Urothelium cell line (cell line): ENCODE data around the gene SMPDL3A.
"Not testable (repeated sequence)": the region's sequence is repeated elsewhere in the genome, so short reads cannot be mapped to it uniquely, and the experiment has no call there.

Source experiments
- DNase-seq: peaks from one replicate; pipeline ENCODE4 v3.0.0; 2011; ENCODE audit warnings: low spot score, mixed read lengths
- FAIRE-seq: peaks from 2 replicates; lab custom pipeline; 2011; peaks lifted over from hg19 to GRCh38; lab: Jason Lieb, UNC

SMPDL3A gene

GRCh38 chr6:122789182-122790027, at the start of gene SMPDL3A:
Gene SMPDL3A, plus strand, starts transcription at chr6:122789258. Its CDS starts 89 bp downstream, at chr6:122789347.
- DNase-seq (peak; percentile 86), FAIRE-seq (peak; percentile 89)

GRCh38 chr6:122740091-122740490, 49.0 kb upstream of the SMPDL3A start:
- DNase-seq (no peak), FAIRE-seq (no peak)

- FAIRE-seq (no peak), DNase-seq (no peak)
Measured at GRCh38 chr6:122740936-122741335, 48.1 kb upstream of the SMPDL3A start.

GRCh38 chr6:122744247-122744646, 44.8 kb upstream of the SMPDL3A start:
- FAIRE-seq, DNase-seq: not testable (repeated sequence)

GRCh38 chr6:122744856-122745255, 44.2 kb upstream of the SMPDL3A start:
- not testable (repeated sequence) for DNase-seq, FAIRE-seq

GRCh38 chr6:122746688-122747087, 42.4 kb upstream of the SMPDL3A start:
- no peak for DNase-seq
- no peak for FAIRE-seq

GRCh38 chr6:122747573-122747972, 41.5 kb upstream of the SMPDL3A start:
- DNase-seq = no peak
- no peak for FAIRE-seq

GRCh38 chr6:122748945-122749344, 40.1 kb upstream of the SMPDL3A start:
- DNase-seq, FAIRE-seq: not testable (repeated sequence)

- no peak for DNase-seq
Measured at GRCh38 chr6:122749451-122750050, 39.5 kb upstream of the SMPDL3A start.

GRCh38 chr6:122751326-122751725, 37.7 kb upstream of the SMPDL3A start:
- no peak for FAIRE-seq

More at GRCh38 chr6:122749451-122750050, 39.5 kb upstream of the SMPDL3A start:
- no peak for FAIRE-seq

GRCh38 chr6:122752459-122752858, 36.6 kb upstream of the SMPDL3A start:
- FAIRE-seq (no peak), DNase-seq (no peak)

More at GRCh38 chr6:122751326-122751725, 37.7 kb upstream of the SMPDL3A start:
- no peak for DNase-seq

GRCh38 chr6:122753000-122753687, 35.9 kb upstream of the SMPDL3A start:
- no peak for DNase-seq

GRCh38 chr6:122753688-122754056, 35.4 kb upstream of the SMPDL3A start:
- FAIRE-seq (no peak), DNase-seq (no peak)

More at GRCh38 chr6:122753000-122753687, 35.9 kb upstream of the SMPDL3A start:
- no peak for FAIRE-seq

- FAIRE-seq = no peak
Measured at GRCh38 chr6:122754191-122754731, 34.8 kb upstream of the SMPDL3A start.

GRCh38 chr6:122755901-122756300, 33.2 kb upstream of the SMPDL3A start:
- DNase-seq = no peak
- no peak for FAIRE-seq

More at GRCh38 chr6:122754191-122754731, 34.8 kb upstream of the SMPDL3A start:
- no peak for DNase-seq

- DNase-seq (no peak), FAIRE-seq (no peak)
Measured at GRCh38 chr6:122758927-122759334, 30.1 kb upstream of the SMPDL3A start.

- FAIRE-seq (no peak), DNase-seq (no peak)
Measured at GRCh38 chr6:122760330-122760729, 28.7 kb upstream of the SMPDL3A start.

GRCh38 chr6:122766256-122766655, 22.8 kb upstream of the SMPDL3A start:
- no peak for DNase-seq
- FAIRE-seq = no peak

GRCh38 chr6:122770835-122771601, 18.0 kb upstream of the SMPDL3A start:
- DNase-seq (no peak), FAIRE-seq (no peak)

GRCh38 chr6:122772724-122773415, 16.2 kb upstream of the SMPDL3A start:
- DNase-seq (no peak), FAIRE-seq (no peak)
